Activated T-helper 1 cell treated with anti-CD3 and anti-CD28 coated beads, Interleukin-12 subunit alpha, Interleukin-12 subunit beta, Interleukin-2, Interleukin-4 antibody, amounts not matched to agents 30 ng/mL and 10 ng/mL and 1 ng/mL, durations not matched to agents 14 hours and 24 hours and 36 hours (primary cell): ENCODE results near the gene SEC11A. TPM values are rescaled to one million over a fixed set of nuclear protein-coding genes. Genes with fewer than 3 reads are reported as not detected.

Experiments used
- DNase-seq: peaks from one replicate; pipeline ENCODE4 v3.0.0; 2021; ENCODE audit warnings: low spot score
- H3K27ac Mint-ChIP-seq: one replicate; pipeline ENCODE4 v1.8.0; 2021; ENCODE audit warnings: mild to moderate bottlenecking, mixed read lengths
- H3K27me3 Mint-ChIP-seq: one replicate; pipeline ENCODE4 v1.8.0; 2022; ENCODE audit warnings: mild to moderate bottlenecking, moderate library complexity, mixed read lengths; ENCODE audit not compliant: insufficient read depth
- H3K36me3 Mint-ChIP-seq: one replicate; pipeline ENCODE4 v1.8.0; 2021; ENCODE audit warnings: low read depth, mixed read lengths
- H3K4me1 Mint-ChIP-seq: one replicate; pipeline ENCODE4 v1.8.0; 2021; ENCODE audit warnings: low read depth, mixed read lengths
- H3K4me3 Mint-ChIP-seq: one replicate; pipeline ENCODE4 v1.8.0; 2021; ENCODE audit warnings: mild to moderate bottlenecking, moderate library complexity, mixed read lengths
- H3K9me3 Mint-ChIP-seq: one replicate; pipeline ENCODE4 v1.8.0; 2021; ENCODE audit warnings: mixed read lengths
- intact Hi-C: fragments of 100-400 bp; cut with micrococcal nuclease; formaldehyde crosslinking; loops from one replicate; pipeline ENCODE4 v1.15.1; 2024
- total RNA-seq: library from RNA; stranded (reverse); gene quantifications from 2 replicates; pipeline ENCODE4 v1.2.3, GENCODE V29; 2022

SEC11A gene
- total RNA-seq, 1 donor from 2014 or later = 105 TPM

DNA sequence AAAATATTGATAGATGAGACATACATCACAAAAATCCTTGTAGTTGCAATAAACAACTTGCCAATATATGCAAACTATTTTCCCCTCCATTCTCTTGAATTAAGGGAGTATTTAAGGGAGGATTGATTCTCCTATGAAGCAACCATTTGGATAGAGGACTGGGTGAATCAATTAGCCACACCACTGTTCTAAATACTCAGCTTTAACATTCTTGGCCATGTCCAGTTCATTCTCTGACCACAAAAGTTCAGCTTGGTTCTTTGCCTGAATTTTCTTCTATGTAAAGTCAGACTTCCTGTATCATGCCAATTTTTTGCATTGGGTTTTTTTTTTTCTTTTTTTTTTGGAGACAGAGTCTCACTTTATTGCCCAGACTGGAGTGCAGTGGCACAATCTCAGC is 15.8 kb upstream of the SEC11A start:
- H3K4me1 Mint-ChIP-seq = peaks cover 39% of the 10 kb centered on the region
- H3K9me3 Mint-ChIP-seq = no peaks in the 10 kb centered on the region
- no peaks in the 10 kb centered on the region for H3K36me3 Mint-ChIP-seq
- DNase-seq = no peak
- H3K4me3 Mint-ChIP-seq = no peak overlapping the region
- H3K27me3 Mint-ChIP-seq = no peaks in the 10 kb centered on the region
- peak overlapping the region; percentile 37 for H3K27ac Mint-ChIP-seq
- intact Hi-C loops = no loop called here

DNA sequence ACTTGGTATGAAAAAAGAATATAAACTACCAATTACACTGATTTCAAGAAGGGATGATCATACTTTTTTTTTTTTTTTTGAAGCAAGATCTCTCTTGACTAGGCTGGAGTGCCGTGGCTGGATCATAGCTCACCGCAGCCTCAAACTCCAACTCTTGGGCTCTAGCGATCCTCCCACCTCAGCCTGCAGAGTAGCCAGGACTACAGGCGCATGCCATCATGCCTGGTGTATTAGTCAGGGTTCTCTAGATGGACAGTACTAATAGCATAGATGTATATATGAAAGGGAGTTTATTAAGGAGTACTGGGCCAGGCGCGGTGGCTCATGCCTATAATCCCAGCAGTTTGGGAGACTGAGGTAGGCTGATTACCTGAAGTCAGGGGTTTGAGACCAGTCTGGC is 11.5 kb upstream of the SEC11A start:
- Mint-ChIP-seq H3K9me3 (no peaks in the 10 kb centered on the region), H3K27ac (no peak overlapping the region), H3K4me1 (peaks cover 17% of the 10 kb centered on the region), H3K27me3 (no peaks in the 10 kb centered on the region), H3K4me3 (no peak overlapping the region), H3K36me3 (peaks cover 1% of the 10 kb centered on the region)
- intact Hi-C loops = no loop called here
- DNase-seq = no peak

GRCh38 chr15:84725001-84725491 is 9.1 kb upstream of the SEC11A start:
- no peak for DNase-seq
- H3K4me3 Mint-ChIP-seq = peak overlapping the region; percentile 67
- H3K27ac Mint-ChIP-seq = peak overlapping the region; percentile 92
- peaks cover 27% of the 10 kb centered on the region for H3K4me1 Mint-ChIP-seq
- no peaks in the 10 kb centered on the region for H3K9me3 Mint-ChIP-seq
- H3K36me3 Mint-ChIP-seq = peaks cover 1% of the 10 kb centered on the region
- intact Hi-C loops = no loop called here
- no peaks in the 10 kb centered on the region for H3K27me3 Mint-ChIP-seq

DNA sequence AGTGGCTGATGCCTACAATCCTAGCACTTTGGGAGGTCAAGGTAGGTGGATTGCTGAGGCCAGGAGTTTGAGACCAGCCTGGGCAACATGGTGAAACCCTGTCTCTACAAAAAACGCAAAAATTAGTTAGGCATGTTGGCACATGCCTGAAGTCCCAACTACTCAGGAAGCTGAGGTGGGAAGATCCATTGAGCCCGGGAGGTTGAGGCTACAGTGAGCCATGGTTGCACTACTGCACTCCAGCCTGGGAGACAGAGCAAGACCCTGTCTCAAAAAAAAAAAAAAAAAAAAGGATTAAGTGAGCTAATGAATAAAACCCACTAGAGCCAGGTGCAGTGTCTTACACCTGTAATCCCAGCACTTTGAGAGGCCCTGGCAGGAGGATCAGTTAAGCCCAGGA is 6.7 kb upstream of the SEC11A start:
- Mint-ChIP-seq H3K36me3 (peaks cover 1% of the 10 kb centered on the region), H3K4me3 (no peak overlapping the region), H3K27ac (no peak overlapping the region), H3K27me3 (no peaks in the 10 kb centered on the region), H3K9me3 (no peaks in the 10 kb centered on the region), H3K4me1 (peaks cover 34% of the 10 kb centered on the region)
- no peak for DNase-seq
- intact Hi-C loops = no loop called here

- H3K4me3 Mint-ChIP-seq = peak overlapping the region; percentile 41
- H3K27ac Mint-ChIP-seq = peak overlapping the region; percentile 45
- peaks cover 44% of the 10 kb centered on the region for H3K4me1 Mint-ChIP-seq
These were observed 5.4 kb upstream of the SEC11A start for GRCh38 chr15:84721371-84721770.

GRCh38 chr15:84715441-84716035 is 401 bp downstream of the SEC11A start:
- intact Hi-C loops = loop anchor here (1.0 to 2.0 kb wide), 10 partner anchors 20 to 265 kb away; partner anchors contain the start of genes NMB, PDE8A and WDR73
- H3K4me1 Mint-ChIP-seq = peaks cover 56% of the 10 kb centered on the region
- DNase-seq = peak; percentile 31
- no peaks in the 10 kb centered on the region for H3K27me3 Mint-ChIP-seq
- H3K36me3 Mint-ChIP-seq = peaks cover 11% of the 10 kb centered on the region
- peak overlapping the region; percentile 94 for H3K4me3 Mint-ChIP-seq
- peak overlapping the region; percentile 96 for H3K27ac Mint-ChIP-seq
- H3K9me3 Mint-ChIP-seq = no peaks in the 10 kb centered on the region

More at GRCh38 chr15:84721371-84721770, 5.4 kb upstream of the SEC11A start:
- Mint-ChIP-seq H3K27me3 (no peaks in the 10 kb centered on the region), H3K36me3 (peaks cover 1% of the 10 kb centered on the region), H3K9me3 (no peaks in the 10 kb centered on the region)
- intact Hi-C loops = no loop called here
- DNase-seq = no peak

DNA sequence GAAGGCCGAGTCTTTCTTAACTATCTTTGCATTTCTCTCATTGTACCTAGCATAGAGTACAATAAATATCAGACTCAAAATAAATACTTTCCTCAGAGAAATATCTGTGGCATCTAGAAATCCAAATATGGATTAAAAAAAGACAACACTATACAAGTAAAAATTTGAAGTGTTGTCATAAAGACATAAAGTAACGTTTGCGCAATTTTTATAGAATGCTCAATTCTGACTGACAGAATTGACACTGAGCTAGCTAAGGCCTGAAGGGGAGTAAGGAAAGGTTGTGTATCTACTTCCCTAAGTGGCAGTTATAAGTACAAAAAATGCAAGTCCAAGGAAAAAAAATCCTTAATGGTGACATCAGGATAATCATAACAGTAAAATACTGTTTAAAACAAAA is 1.1 kb downstream of the SEC11A start:
- H3K4me3 Mint-ChIP-seq = peak overlapping the region; percentile 94
- no peak for DNase-seq
- H3K36me3 Mint-ChIP-seq = peaks cover 13% of the 10 kb centered on the region
- H3K27ac Mint-ChIP-seq = peak overlapping the region; percentile 96
- intact Hi-C loops = loop anchor here (1.0 kb wide), 1 partner anchor 57 kb away; the partner anchor contains the start of gene NMB
- no peaks in the 10 kb centered on the region for H3K9me3 Mint-ChIP-seq
- peaks cover 56% of the 10 kb centered on the region for H3K4me1 Mint-ChIP-seq
- H3K27me3 Mint-ChIP-seq = no peaks in the 10 kb centered on the region

GRCh38 chr15:84714372-84714771 is 1.6 kb downstream of the SEC11A start:
- peaks cover 13% of the 10 kb centered on the region for H3K36me3 Mint-ChIP-seq
- peaks cover 56% of the 10 kb centered on the region for H3K4me1 Mint-ChIP-seq
- intact Hi-C loops = no loop called here

DNA sequence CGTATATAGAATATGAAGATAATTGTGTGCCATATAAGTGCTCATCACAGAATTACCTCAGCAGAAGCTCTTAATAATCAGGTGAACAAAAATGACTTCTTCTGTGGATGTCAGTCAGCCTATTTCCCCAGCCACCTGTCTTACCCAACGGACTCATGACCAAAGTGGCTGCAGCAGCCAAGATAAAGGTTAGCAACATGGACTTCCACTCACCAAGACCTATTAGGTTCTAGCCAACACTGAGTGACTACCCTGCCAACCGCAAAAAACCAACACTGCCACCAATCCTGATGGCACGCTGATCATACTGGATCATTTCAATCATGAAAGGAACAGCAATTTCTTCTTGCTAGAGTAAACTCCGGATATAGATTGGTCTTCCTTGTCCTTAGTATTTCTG is 12.1 kb downstream of the SEC11A start:
- no peaks in the 10 kb centered on the region for H3K9me3 Mint-ChIP-seq
- peaks cover 17% of the 10 kb centered on the region for H3K36me3 Mint-ChIP-seq
- H3K4me1 Mint-ChIP-seq = peaks cover 48% of the 10 kb centered on the region
- H3K4me3 Mint-ChIP-seq = no peak overlapping the region
- no peak for DNase-seq
- H3K27me3 Mint-ChIP-seq = no peaks in the 10 kb centered on the region
- no peak overlapping the region for H3K27ac Mint-ChIP-seq
- intact Hi-C loops = no loop called here

More at GRCh38 chr15:84714372-84714771, 1.6 kb downstream of the SEC11A start:
- Mint-ChIP-seq H3K27ac (no peak overlapping the region), H3K27me3 (no peaks in the 10 kb centered on the region), H3K9me3 (no peaks in the 10 kb centered on the region), H3K4me3 (peak overlapping the region; percentile 94)
- no peak for DNase-seq

GRCh38 chr15:84702961-84703482 is 12.9 kb downstream of the SEC11A start:
- no peak overlapping the region for H3K27ac Mint-ChIP-seq
- DNase-seq = no peak
- H3K36me3 Mint-ChIP-seq = peaks cover 15% of the 10 kb centered on the region
- no peak overlapping the region for H3K4me3 Mint-ChIP-seq
- intact Hi-C loops = no loop called here
- H3K9me3 Mint-ChIP-seq = no peaks in the 10 kb centered on the region
- H3K27me3 Mint-ChIP-seq = no peaks in the 10 kb centered on the region
- H3K4me1 Mint-ChIP-seq = peaks cover 51% of the 10 kb centered on the region

DNA sequence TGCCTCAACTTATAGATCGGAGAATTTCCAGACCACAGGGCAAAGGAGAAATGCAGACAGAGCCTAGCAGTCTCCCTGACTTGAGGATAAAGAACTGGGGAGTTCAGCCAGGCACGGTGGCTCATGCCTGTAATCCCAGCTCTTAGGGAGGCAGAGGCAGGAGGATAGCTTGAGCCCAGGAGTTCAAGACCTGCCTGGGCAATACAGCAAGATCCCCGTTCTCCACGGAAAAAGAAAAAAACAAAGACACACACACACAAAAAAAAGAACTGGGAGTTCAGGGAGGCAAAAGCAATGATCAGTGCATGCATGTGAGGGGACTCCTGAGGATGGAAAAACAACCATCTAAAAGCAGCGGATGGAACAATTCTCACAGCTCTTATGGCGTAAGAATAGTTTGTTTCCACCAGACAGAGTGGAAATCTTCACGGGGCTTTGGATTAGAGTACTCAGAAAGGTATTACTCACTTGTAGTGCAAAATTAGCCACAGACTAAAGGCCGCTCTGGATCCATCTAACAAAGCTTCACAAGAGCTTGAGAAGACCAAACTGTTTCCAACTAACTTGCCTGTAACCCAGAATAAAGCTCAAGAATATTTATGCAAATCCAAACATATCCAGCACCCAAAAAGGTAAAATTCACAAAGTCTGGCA is 16.3 kb downstream of the SEC11A start:
- H3K27ac Mint-ChIP-seq = peak overlapping the region; percentile 73
- intact Hi-C loops = no loop called here
- H3K4me3 Mint-ChIP-seq = peak overlapping the region; percentile 37
- H3K36me3 Mint-ChIP-seq = peaks cover 12% of the 10 kb centered on the region
- DNase-seq = no peak
- H3K4me1 Mint-ChIP-seq = peaks cover 55% of the 10 kb centered on the region
- no peaks in the 10 kb centered on the region for H3K9me3 Mint-ChIP-seq
- no peaks in the 10 kb centered on the region for H3K27me3 Mint-ChIP-seq

- H3K4me3 Mint-ChIP-seq = no peak overlapping the region
- H3K36me3 Mint-ChIP-seq = peaks cover 5% of the 10 kb centered on the region
- no peak for DNase-seq
- H3K27me3 Mint-ChIP-seq = no peaks in the 10 kb centered on the region
- intact Hi-C loops = no loop called here
- H3K27ac Mint-ChIP-seq = no peak overlapping the region
- H3K9me3 Mint-ChIP-seq = no peaks in the 10 kb centered on the region
- H3K4me1 Mint-ChIP-seq = peaks cover 34% of the 10 kb centered on the region
These were observed 18.5 kb downstream of the SEC11A start for GRCh38 chr15:84697236-84697990.

DNA sequence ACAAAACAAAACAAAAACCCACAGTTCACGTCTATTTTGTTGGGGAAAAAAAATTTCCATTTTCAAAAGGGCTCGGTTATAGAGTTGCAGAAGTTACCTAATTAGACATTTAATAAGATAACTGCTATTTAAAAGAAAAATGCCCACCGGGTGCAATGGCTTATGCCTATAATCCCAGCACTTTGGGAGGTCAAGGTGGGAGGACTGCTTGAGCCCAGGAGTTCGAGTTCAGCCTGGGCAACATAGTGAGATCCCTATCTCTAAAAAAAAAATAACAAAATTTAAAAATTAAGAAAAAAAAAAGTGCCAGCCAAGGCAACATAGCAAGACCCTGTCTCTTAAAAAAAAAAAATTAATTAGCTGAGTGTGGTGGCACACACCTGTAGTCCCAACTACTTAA is 19.2 kb downstream of the SEC11A start:
- H3K27ac Mint-ChIP-seq = no peak overlapping the region
- H3K9me3 Mint-ChIP-seq = no peaks in the 10 kb centered on the region
- intact Hi-C loops = no loop called here
- H3K36me3 Mint-ChIP-seq = peaks cover 10% of the 10 kb centered on the region
- no peak overlapping the region for H3K4me3 Mint-ChIP-seq
- no peaks in the 10 kb centered on the region for H3K27me3 Mint-ChIP-seq
- no peak for DNase-seq
- H3K4me1 Mint-ChIP-seq = peaks cover 34% of the 10 kb centered on the region
